HG02981 (cell line): ENCODE data around the gene MBOAT2.
"Not testable (repeated sequence)": the region's sequence is repeated elsewhere in the genome, so short reads cannot be mapped to it uniquely, and the experiment has no call there.

Experiments used
- ATAC-seq: cut with Tn5 transposase; IDR thresholded peaks from one replicate; pipeline ENCODE4 v1.9.1; 2021; ENCODE audit warnings: mild to moderate bottlenecking, moderate library complexity; ENCODE audit not compliant: unreplicated experiment

MBOAT2 gene

DNA sequence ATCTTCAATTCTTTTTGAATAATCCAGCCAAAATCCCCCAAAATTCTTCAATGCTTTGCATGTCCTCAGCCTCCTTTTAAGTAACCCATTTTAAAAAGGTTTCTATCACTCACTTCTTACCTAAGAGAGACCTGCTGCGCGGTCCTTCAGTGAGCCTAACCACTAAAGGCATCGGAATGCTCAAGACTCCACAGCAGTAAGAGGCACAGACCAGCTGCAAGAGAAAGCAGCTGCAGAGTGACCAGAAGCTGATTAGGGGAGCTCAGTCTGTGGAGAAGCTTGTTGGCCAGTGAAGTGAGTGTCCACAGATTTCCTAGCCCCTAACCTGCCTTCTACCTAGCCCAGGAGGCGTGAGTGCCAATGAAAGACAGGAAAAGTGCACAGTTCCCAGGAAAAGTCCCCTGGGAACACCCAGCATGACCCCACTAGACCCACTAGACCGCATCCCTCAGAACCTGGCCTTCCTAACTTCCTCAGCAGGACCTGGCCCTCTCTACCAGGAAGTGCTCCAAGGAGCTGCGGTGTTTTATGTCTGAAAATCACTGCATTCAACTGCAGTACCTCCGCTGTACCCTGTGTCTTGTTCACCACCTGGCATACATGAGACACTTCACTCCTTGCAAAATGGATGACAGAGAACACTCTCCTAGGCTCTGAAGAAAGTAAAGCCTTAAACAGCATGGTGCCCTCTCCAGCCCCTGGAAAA, 10.1 kb downstream of the MBOAT2 start:
- ATAC-seq = no peak

GRCh38 chr2:8992643-8993042, 10.8 kb downstream of the MBOAT2 start:
- ATAC-seq = no peak

GRCh38 chr2:8989536-8990079, 13.9 kb downstream of the MBOAT2 start:
- no peak for ATAC-seq

DNA sequence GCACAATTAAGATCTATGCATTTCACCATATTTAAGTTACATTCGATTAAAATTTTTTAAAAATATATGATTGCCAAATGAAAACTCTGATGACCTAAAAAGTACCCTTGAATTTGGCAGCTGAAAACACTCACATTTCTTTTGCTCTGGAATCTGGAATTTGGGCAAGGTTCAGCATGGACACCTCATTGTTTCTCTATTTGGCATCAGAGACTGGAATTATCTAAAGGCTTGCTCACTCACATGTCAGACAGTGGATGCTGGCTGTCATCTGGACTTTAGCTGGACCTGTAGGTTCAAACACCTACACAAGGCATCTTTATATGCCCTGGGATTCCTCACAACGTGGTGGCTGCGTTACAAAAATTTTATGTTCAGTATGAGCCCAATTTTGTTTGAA, 16.1 kb downstream of the MBOAT2 start:
- ATAC-seq = no peak

- no peak for ATAC-seq
These were observed 17.0 kb downstream of the MBOAT2 start for GRCh38 chr2:8986327-8986976.

- ATAC-seq = no peak
These were observed 17.7 kb downstream of the MBOAT2 start for GRCh38 chr2:8985561-8986326.

GRCh38 chr2:8984855-8985254, 18.6 kb downstream of the MBOAT2 start:
- ATAC-seq = no peak

- no peak for ATAC-seq
These were observed 19.3 kb downstream of the MBOAT2 start for GRCh38 chr2:8984157-8984556.

- no peak for ATAC-seq
These were observed 19.9 kb downstream of the MBOAT2 start for GRCh38 chr2:8983571-8983970.

DNA sequence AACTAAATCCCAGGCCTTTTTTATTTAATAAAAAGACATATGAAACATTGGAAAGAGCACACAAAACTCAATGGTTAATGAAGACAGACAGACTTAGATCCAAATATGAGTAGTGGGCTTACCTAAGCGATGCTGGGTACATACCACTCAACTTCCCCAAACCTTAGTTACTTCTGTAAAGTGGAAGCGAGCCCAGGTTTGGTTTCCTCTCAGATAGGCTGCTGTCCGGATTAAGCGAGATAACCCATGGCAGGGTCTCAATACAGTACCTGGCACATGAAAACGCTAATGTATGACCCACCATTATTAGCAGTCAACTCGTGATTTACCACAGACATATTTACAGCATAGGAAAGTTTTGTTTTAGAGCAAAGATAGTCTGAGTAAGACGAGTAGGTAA, 21.6 kb downstream of the MBOAT2 start:
- no peak for ATAC-seq

GRCh38 chr2:8980096-8980495, 23.4 kb downstream of the MBOAT2 start:
- no peak for ATAC-seq

DNA sequence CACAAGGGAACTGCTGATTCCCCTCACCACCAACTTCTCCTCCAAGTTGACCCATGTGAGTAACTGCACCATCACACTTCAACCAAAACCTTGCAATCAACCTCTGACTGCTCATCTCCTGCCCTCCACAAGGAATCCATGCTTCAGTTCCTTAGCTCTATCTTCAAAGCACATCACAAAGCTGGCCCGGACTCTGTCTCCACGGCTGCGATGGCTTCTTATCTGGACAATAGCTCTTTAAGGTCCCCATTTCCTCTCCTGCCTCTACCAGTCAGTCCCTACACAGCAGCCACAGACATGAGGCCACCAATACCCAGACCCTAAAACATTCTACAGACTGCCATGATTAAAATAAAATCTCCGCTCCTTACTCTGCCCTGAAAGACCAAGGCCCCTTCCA, 25.7 kb downstream of the MBOAT2 start:
- no peak for ATAC-seq

GRCh38 chr2:8976442-8977259, 26.8 kb downstream of the MBOAT2 start:
- ATAC-seq = no peak

DNA sequence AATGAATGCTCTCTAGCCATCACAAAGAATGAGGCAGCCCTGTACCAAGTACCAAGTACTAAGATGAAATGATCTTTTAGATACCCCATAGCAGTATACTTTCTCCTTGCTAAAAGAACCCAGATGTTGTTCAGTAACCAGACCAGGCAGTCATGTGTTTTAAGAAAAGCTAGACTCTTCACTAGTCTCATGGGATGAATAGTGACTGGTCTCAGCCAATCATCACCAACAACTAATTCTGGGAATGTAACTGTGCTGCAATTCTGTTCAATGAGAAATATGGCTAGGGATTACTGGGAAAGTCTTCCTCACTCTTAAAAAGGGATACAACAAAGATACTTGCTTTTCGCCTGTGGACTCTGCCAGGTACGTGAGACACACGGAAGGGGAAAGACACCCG, 29.5 kb downstream of the MBOAT2 start:
- ATAC-seq = no peak

DNA sequence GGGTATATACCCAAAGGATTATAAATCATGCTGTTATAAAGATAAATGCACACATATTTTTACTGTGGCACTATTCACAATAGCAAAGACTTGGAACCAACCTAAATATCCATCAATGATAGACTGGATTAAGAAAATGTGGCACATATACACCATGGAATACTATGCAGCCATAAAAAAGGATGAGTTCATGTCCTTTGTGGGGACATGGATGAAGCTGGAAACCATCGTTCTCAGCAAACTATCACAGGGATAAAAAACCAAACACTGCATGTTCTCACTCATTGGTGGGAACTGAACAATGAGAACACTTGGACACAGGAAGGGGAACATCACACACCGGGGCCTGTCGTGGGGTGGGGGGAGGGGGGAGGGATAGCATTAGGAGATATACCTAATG, 30.5 kb downstream of the MBOAT2 start:
- ATAC-seq = not testable (repeated sequence)

DNA sequence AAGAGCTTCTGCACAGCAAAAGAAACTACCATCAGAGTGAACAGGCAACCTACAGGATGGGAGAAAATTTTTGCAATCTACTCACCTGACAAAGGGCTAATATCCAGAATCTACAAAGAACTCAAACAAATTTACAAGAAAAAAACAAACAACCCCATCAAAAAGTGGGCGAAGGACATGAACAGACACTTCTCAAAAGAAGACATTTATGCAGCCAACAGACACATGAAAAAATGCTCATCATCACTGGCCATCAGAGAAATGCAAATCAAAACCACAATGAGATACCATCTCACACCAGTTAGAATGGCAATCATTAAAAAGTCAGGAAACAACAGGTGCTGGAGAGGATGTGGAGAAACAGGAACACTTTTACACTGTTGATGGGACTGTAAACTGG, 30.9 kb downstream of the MBOAT2 start:
- ATAC-seq = not testable (repeated sequence)

- not testable (repeated sequence) for ATAC-seq
These were observed 34.1 kb downstream of the MBOAT2 start for GRCh38 chr2:8969348-8969747.

GRCh38 chr2:8966123-8966908, 37.2 kb downstream of the MBOAT2 start:
- ATAC-seq = no peak

DNA sequence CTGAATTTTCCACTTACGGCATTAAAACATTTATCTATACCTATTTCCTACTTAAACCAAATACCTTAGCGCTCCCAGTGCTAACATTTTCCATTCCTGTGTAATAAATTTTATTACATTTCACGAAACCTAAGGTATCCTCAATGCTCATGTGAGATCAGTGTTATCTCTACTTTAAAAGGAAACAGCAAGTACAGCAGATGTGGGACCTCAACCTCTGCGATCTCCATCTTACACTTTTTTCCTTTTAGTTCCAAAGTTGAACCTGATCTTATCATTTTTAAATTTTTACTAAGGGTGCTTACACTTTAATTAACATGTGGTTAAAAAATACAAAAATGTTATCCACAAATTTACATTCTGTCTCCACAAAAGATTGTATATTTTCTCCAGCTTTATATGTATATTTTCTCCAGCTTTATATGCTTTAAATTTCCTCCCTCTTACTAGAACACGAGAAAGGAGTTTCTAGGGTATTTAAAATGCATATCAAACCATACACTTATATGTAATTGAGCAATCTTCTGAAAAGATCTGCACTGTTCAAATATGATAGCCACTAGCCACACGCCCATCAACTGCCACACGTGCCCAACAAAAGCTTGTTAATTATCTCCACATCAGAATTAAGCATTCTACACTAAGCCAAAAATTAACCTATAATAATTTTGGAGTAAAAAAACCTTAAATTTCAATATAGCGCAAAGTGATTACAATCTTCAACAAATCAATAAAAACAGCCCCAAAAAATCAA, 38.1 kb downstream of the MBOAT2 start:
- no peak for ATAC-seq
